ENCODE data around the gene SOD2.
A peak's percentile ranks its signal among the peaks of the same experiment; 100 is the strongest.
"Not testable (repeated sequence)": the region's sequence is repeated elsewhere in the genome, so short reads cannot be mapped to it uniquely, and the experiment has no call there.

The SOD2 gene

DNA sequence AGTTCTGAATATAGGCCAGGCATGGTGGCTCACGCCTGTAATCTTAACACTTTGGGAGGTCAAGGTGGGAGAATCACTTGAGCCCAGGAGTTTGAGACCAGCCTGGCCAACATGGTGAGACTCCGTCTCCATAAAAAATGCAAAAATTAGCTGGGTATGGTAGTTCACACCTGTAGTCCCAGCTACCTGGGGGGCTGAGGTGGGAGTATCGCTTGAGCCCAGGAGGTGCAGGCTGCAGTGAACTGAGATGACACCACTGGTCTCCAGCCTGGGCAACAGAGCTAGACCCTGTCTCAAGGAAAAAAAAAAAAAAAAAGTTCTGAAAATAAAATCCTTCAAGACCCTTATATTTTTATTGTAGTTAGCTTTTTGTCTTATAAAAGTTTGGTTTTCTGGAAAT lies 22.6 kb upstream of the SOD2 start:
- no peak for DNase-seq

DNA sequence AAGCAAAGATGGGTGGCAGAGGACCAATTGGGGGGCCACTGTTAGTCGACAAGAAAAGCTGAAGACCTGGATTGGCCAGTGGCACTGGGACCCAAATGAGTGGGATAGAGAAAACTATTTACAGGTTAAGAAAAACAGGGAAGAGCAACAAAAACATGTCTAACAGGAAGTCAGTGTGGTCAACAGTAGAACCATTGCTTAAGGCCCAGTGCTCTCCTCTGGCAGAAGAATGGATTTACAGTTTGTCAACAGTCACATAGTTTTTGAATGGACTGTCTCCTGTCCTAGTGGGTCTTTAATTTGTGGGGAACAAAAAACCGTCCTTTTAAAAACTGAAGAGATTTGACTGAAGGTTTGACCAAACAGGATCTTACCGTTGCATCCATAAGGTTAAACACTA lies 22.1 kb upstream of the SOD2 start:
- DNase-seq, result no peak

DNA sequence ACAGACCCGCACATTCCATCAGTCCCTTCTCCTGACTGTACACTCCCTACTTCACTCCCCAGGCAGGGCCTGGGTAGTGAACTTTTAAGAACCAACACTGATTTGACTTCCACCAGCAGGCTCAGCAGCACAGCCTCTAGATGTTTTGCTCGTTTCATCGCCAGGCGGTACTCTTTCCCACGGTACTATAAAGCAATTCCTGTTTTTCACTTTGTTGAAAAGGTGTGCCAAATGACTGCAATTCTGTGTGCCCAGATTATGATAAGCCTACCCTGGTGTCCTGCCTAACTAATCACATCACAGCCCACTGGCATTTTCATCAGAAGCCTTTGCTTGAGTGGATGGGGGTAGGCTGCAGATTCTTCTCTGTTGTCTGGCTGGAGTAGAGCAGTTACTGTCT lies 21.4 kb upstream of the SOD2 start:
- no peak for DNase-seq

DNA sequence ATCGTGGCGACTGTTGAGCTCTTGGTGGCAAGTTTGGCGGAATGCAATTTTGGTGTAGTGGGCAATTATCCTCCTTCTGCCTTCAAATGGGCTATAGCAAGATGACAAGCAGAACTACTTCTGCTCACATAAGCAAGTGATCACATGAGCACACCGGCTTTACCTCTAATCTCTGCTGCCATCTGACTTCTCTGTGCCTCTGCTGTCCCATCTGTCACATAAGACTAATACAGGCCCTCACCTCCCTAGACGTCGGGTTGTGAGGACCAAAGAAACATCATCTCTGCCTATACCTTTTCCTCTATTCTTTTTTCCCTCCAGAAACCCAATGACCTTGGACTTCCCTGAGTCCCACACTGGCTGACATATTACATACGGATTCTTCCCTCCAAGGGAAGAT lies 20.9 kb upstream of the SOD2 start:
- DNase-seq, result no peak

GRCh38 chr6:159712389-159712788 lies 19.3 kb upstream of the SOD2 start:
- DNase-seq, result not testable (repeated sequence)

- not testable (repeated sequence) for DNase-seq
Measured at GRCh38 chr6:159710603-159711002, 17.6 kb upstream of the SOD2 start.

GRCh38 chr6:159701413-159701999 lies 8.5 kb upstream of the SOD2 start:
- DNase-seq, result no peak

- no peak for DNase-seq
Measured at GRCh38 chr6:159700970-159701369, 7.9 kb upstream of the SOD2 start.

DNA sequence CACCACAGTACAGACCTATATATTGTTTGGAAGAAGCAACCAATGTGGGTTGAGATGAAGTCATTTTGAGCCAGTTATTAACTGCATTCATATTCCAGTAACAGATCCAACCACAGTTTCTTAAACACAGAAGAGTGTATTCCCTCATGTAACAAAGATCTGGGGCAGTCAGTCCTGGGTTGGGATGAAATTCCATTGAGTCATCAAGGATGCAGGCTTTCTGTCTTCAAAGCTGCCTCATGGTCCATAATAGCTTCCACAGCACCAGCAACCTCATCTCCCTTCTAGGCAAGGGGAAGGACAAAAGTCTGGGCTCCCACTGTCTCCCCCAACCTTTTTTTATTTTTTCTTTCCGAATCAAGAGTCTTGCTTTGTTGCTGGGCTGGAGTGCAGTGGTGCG lies 2.9 kb upstream of the SOD2 start:
- no peak for DNase-seq

DNA sequence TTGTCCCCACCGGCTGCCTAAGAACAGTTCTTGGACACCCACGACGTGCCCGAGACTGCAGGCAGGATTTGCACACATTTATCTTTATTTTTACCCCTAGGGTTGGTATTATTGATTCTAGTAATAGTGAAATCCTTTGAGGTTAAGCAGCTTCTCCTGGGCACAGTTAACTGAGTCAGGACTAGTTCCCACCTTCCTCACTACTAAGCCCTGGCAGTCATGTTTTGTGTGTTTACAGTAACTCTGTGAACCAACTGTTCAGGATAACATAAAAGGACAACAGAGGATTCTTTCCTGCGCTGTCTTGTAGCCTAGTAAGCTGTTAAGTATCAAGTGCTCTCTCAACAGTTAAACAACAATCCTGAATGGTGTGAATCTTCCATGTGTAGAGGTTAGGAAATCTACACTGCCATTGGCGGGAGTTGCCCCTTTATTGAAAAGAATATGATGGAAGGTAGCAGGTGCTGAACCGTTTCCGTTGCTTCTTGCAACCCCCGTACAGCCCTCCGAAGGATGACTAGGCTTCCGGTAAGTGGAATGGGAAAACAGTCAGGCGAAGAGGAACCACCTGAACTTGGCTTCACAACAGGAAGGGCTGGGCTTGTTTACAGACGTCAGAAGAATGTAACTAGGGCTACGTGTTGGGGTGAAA lies 979 bp upstream of the SOD2 start:
- DNase-seq, result peak; percentile 81

GRCh38 chr6:159692303-159693127 lies 526 bp downstream of the SOD2 start:
- DNase-seq, result peak; percentile 65

DNA sequence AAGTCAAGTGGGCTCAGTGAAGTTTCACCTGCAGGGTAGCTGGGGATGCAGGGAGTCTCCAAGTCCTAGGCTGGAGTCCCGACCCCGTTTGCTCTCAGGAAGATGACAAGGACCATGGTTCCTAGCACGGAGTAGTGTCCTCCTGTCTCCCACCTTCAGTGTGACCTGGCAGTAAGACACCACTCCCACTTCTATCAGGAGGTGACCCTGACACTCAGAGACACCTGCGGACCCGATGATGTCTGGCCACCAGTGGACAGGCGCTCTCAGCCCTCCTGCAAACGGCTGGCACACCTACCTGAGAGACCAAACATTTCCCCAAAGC lies 1.1 kb downstream of the SOD2 start:
- no peak for DNase-seq

GRCh38 chr6:159691133-159691962 lies 1.7 kb downstream of the SOD2 start:
- peak; percentile 79 for DNase-seq

DNA sequence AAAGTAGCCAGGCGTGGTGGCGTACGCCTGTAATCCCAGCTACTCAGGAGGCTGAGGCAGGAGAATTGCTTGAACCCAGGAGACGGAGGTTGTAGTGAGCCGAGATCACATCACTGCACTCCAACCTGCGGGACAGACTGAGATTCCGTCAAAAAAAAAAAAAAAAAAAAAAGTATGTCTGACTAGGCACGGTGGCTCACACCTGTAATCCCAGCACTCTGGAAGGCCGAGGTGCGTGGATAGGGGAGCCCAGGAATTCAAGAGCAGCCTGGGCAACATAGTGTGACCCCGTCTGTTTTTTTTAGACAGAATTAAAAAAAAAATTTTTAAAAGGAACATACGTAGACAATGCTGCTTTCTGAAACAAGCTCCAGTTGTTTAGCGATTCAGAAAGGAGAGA lies 2.9 kb downstream of the SOD2 start:
- DNase-seq, result not testable (repeated sequence)

DNA sequence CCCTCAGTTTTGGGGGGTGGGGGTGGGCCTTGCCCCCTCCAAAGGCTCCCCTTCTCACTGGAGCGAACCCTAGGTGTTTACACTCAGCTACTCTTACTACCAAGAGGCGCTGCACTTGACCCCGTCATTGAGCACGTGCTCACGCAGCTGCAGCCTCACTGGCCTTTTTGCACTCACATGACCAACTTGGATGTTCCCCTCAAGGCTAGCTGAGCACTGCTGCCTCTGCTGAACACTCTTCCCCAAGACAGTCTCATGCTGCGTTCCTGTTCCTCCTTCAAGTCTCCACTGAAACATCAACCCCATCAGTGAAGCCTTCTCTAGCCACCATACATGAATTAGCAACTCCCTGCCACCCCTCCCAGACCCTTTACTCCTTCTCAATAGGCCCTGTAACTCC lies 4.0 kb downstream of the SOD2 start:
- DNase-seq, result no peak

DNA sequence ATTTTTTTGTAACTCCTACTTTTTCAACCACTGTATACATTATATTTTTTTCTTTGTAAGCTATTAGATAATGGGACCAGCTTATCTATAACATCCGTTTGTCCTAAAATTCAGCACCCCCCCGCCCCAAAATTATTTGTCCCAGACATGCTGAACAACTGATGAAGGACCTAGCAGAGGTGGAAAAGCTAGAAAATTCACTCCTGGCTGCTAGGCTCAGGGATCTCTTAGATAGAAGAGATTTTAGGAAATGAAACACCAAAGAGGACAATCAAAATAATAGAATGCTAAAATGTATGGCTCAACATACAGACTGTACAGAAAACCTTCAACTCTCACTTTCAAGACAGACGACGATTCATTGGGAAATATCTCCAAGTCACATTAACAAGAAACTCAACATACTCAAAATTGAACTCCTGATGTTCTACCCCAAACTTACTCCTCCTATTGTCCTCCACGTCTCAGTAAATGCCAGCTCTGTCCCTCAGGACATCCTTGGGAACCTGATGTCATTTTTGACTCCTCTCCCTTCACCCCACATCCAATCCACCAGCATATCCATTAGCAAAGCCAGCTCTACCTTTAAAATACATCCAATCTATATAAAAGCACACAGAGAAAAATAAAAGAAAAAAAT lies 4.7 kb downstream of the SOD2 start:
- DNase-seq, result no peak

DNA sequence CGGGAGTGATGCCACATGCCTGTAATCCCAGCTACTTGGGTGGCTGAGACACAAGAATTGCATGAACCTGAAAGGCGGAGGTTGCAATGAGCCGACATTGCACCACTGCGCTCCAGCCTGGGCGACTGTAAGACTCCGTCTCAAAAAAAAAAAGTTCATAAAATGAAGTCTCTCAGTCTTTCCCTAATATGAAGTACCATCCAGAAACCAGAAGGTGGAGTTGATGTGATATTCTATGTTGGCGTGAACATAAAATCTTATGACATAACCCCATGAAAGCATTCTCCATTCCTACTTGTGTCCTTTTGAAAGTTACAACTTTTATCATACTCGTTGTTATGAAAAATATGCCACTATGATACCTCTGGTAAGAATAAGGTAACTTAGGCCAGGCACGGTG lies 5.7 kb downstream of the SOD2 start:
- no peak for DNase-seq

- DNase-seq, result no peak
Measured at GRCh38 chr6:159686703-159687102, 6.3 kb downstream of the SOD2 start.

GRCh38 chr6:159686040-159686439 lies 7.0 kb downstream of the SOD2 start:
- no peak for DNase-seq

DNA sequence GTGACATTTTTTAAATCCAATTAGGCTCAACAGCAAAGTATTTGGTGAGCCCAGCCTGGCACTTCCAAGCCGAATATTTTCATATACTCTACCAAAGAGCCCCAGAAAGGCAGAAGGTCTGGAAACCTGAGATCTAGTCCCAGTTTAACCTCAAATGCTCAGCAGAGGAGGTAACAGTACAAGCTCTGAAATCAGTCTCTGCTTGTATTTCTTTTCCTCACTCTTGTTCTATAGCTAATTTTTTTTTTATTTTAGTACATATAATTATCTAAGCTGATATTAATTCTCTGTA lies 9.1 kb downstream of the SOD2 start:
- DNase-seq, result no peak

- no peak for DNase-seq
Measured at GRCh38 chr6:159682810-159683209, 10.2 kb downstream of the SOD2 start.

GRCh38 chr6:159682295-159682694 lies 10.7 kb downstream of the SOD2 start:
- no peak for DNase-seq

DNA sequence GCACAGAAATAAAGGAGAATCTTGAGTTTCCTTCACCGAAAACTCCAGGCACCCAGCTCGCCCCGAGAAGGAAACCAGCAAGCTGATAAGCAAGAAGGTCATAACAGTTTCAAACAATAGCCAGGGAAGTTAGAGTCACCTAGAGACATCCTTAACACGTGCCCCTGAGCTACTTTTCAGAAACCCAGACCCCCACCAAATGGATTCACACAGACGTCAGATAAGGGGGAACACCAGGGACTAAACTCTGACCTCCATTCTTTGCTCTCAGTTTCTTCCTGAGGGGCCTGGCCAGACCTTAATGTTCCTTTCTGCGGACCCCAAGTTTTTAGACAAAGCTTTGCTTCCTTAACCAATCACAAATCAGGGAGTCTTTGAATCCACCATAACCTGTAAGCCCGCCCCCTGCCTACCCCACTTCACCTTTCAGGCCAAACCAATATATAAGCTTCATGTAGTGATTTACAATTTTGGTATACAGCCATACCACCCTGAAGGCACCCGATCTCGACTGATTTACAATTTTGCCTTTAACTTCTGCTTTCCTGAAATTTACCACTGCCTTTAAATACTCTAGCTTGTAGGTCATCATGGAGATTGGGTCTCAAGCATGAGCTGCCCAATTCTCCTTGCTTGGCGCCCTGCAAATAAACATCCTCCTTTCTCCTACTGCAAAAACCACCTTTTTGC lies 11.7 kb downstream of the SOD2 start:
- no peak for DNase-seq

All from CD4-positive, alpha-beta T cell treated with Interleukin-10 for 1 hour (primary cell).